GM10248 (cell line): ENCODE measurements around the gene RFX1.
A peak's percentile ranks its signal among the peaks of the same experiment; 100 is the strongest.
"Not testable (repeated sequence)": the region's sequence is repeated elsewhere in the genome, so short reads cannot be mapped to it uniquely, and the experiment has no call there.

ENCODE experiments used
- CTCF ChIA-PET: fragments of 300-600 bp; sonication (Branson Sonifier 250); formaldehyde crosslinking; extraction: SDS; loops from one replicate; lab custom pipeline; 2021; ENCODE audit warnings: antibody characterized with exemption; lab: Yijun Ruan, JAX
- POLR2A ChIA-PET: fragments of 350-650 bp; sonication (Branson Sonifier 250); formaldehyde crosslinking; extraction: SDS; loops from one replicate; lab custom pipeline; 2020; ENCODE audit warnings: antibody characterized with exemption; lab: Yijun Ruan, JAX
- DNase-seq: peaks from one replicate; pipeline ENCODE4 v3.0.0; 2012; ENCODE audit errors: extremely low spot score
- TF ChIP-seq, protein P1 (sequence below): IDR thresholded peaks from 2 replicates; pipeline ENCODE4 v1.5.1; 2012; ENCODE audit warnings: mild to moderate bottlenecking, low read depth; ENCODE audit errors: extremely low read depth, missing control alignments, control extremely low read depth

Gene RFX1

DNA sequence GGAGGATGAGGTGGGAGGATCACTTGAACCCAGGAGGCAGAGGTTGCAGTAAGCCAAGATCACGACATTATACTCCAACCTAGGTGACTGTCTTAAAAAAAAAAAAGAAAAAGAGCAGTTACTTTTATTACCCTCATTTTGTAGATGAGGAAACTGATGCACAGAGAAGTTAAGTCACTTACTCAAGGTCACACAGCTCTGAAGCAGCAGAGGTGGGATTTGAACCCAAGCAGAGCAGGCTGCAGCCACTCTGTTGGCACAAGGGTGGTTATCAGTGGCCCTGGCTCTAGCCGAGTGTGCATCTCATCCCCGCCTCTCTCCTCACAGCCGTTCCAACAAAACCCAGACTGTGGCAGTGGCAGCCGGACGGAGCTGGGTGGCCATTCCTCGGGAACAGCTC is 33.1 kb upstream of the RFX1 start:
- TF ChIP-seq, protein P1, sequence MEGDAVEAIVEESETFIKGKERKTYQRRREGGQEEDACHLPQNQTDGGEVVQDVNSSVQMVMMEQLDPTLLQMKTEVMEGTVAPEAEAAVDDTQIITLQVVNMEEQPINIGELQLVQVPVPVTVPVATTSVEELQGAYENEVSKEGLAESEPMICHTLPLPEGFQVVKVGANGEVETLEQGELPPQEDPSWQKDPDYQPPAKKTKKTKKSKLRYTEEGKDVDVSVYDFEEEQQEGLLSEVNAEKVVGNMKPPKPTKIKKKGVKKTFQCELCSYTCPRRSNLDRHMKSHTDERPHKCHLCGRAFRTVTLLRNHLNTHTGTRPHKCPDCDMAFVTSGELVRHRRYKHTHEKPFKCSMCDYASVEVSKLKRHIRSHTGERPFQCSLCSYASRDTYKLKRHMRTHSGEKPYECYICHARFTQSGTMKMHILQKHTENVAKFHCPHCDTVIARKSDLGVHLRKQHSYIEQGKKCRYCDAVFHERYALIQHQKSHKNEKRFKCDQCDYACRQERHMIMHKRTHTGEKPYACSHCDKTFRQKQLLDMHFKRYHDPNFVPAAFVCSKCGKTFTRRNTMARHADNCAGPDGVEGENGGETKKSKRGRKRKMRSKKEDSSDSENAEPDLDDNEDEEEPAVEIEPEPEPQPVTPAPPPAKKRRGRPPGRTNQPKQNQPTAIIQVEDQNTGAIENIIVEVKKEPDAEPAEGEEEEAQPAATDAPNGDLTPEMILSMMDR: no peak
- ChIA-PET POLR2A (no interaction called here), CTCF (interaction anchor here (14.7 kb wide), 1 partner anchor 17 kb away, joined by 169 read pairs; the partner anchor contains the start of gene PALM3)
- no peak for DNase-seq

DNA sequence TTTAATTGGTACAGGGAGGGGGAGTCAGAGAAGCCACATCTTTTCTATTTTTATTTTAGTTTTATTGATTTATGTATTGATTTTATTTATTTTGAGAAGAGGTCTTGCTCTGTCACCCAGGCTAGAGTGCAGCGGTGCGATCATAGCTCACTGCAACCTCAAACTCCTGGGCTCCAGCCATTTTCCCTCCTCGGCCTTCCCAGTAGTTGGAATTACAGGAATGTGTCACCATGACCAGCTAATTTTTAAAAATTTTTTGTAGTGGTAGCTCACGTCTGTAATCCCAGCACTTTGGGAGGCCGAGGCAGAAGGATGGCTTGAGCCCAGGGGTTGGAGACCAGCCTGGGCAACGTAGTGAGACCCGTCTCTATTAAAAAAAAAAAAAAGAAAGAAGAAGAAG is 29.6 kb upstream of the RFX1 start:
- no peak for DNase-seq
- ChIA-PET CTCF (interaction anchor here (1.3 to 1.6 kb wide), 3 partner anchors 11 to 159 kb away, joined by 3 to 5 read pairs (median 5); partner anchors contain the start of gene NANOS3), POLR2A (interaction anchor here (0.7 kb wide), 1 partner anchor 482 kb away, joined by 5 read pairs; no protein-coding TSS in a partner anchor)
- TF ChIP-seq, protein P1: no peak

DNA sequence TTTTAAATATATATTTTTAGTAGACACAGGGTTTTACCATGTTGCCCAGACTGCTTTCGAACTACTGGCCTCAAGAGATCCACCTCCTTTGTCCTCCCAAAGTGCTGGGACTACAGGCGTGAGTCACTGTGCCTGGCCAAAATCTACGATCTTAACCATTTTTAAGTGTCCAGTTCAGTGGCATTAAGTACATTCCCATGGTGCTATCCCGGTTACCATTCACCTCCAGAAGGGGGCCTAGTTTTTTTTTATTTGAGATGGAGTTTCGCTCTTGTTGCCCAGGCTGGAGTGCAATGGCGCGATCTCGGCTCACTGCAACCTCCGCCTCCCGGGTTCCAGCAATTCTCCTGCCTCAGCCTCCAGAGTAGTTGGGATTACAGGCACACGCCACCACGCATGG is 29.0 kb upstream of the RFX1 start:
- ChIA-PET CTCF (interaction anchor here (1.3 to 1.4 kb wide), 2 partner anchors 24 to 158 kb away, joined by 3 to 5 read pairs; partner anchors contain the start of gene NANOS3), POLR2A (interaction anchor here (0.7 kb wide), 1 partner anchor 482 kb away, joined by 5 read pairs; no protein-coding TSS in a partner anchor)
- DNase-seq: not testable (repeated sequence)

- TF ChIP-seq, protein P1: no peak
- DNase-seq: no peak
- POLR2A ChIA-PET: no interaction called here
- CTCF ChIA-PET: interaction anchor here (1.2 to 3.4 kb wide), 2 partner anchors 15 to 152 kb away, joined by 3 to 11 read pairs; no protein-coding TSS in a partner anchor
These were observed 27.8 kb upstream of the RFX1 start for GRCh38 chr19:14033946-14034345.

- ChIA-PET POLR2A (interaction anchor here (0.6 to 0.7 kb wide), 2 partner anchors 21 to 26 kb away, joined by 3 to 4 read pairs; partner anchors contain the start of gene RFX1), CTCF (interaction anchor here (0.6 to 3.4 kb wide), 27 partner anchors 10 to 316 kb away, joined by 3 to 25 read pairs (median 4); partner anchors contain the start of gene MISP3)
- peak; percentile 81 for DNase-seq
- TF ChIP-seq, protein P1: peak; percentile 85
These were observed 25.8 kb upstream of the RFX1 start, which contains the start of gene IL27RA for GRCh38 chr19:14031719-14032480. IL27RA (plus strand) TSS chr19:14031762; CDS start chr19:14031873, 111 bp downstream.

GRCh38 chr19:14030997-14031718 is 25.0 kb upstream of the RFX1 start:
- CTCF ChIA-PET: interaction anchor here (0.6 to 3.4 kb wide), 27 partner anchors 11 to 317 kb away, joined by 3 to 25 read pairs (median 4); partner anchors contain the start of gene MISP3
- DNase-seq: no peak
- POLR2A ChIA-PET: interaction anchor here (0.6 to 0.7 kb wide), 2 partner anchors 22 to 25 kb away, joined by 3 to 4 read pairs; partner anchors contain the start of gene RFX1
- TF ChIP-seq, protein P1: no peak
